ENCODE results near the gene ST3GAL5.
"Not testable (repeated sequence)": the region's sequence is repeated elsewhere in the genome, so short reads cannot be mapped to it uniquely, and the experiment has no call there.

DNA sequence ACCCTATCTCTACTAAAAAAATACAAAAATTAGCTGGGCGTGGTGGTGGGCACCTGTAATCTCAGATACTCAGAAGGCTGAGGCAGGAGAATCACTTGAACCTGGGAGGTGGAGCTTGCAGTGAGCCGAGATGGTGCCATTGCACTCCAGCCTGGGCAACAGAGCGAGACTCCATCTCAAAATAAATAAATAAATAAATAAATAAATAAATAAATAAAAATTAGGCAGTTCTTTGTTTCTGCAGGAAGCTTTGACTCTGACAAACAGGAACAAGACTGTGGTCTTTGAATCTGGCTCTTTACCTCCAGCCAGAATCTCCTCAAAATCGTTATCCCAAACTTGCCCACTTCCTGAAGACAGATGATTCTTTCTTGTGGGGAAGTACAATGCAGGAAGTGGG, 59.4 kb downstream of the ST3GAL5 start:
- TF ChIP-seq, protein P1, sequence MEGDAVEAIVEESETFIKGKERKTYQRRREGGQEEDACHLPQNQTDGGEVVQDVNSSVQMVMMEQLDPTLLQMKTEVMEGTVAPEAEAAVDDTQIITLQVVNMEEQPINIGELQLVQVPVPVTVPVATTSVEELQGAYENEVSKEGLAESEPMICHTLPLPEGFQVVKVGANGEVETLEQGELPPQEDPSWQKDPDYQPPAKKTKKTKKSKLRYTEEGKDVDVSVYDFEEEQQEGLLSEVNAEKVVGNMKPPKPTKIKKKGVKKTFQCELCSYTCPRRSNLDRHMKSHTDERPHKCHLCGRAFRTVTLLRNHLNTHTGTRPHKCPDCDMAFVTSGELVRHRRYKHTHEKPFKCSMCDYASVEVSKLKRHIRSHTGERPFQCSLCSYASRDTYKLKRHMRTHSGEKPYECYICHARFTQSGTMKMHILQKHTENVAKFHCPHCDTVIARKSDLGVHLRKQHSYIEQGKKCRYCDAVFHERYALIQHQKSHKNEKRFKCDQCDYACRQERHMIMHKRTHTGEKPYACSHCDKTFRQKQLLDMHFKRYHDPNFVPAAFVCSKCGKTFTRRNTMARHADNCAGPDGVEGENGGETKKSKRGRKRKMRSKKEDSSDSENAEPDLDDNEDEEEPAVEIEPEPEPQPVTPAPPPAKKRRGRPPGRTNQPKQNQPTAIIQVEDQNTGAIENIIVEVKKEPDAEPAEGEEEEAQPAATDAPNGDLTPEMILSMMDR (IDR thresholded peaks at IDR 0.05), result not testable (repeated sequence)
- TF ChIP-seq EP300, POLR2A (IDR thresholded peaks at IDR 0.05): not testable (repeated sequence)
